Esophagus muscularis mucosa (tissue), 4 donors: ENCODE data around the gene MRGPRX4. TPM values are rescaled to one million over a fixed set of nuclear protein-coding genes. Genes with fewer than 3 reads are reported as not detected.
"Not testable (repeated sequence)": the region's sequence is repeated elsewhere in the genome, so short reads cannot be mapped to it uniquely, and the experiment has no call there.

Experiments used
- DNase-seq: peaks from one replicate; pipeline ENCODE4 v3.0.0-alpha.2; 2017; ENCODE audit errors: extremely low spot score
- H3K27ac ChIP-seq, 4 donors: fragments of 200-600 bp; sonication (generic); replicated peaks in 1 of 4; 1 replicate in 3 of 4; 2 replicates in 1 of 4; pipeline ENCODE4 v1.5.1; 2016 to 2019; ENCODE audit warnings: mild to moderate bottlenecking in 1 of 4
- H3K27me3 ChIP-seq, 4 donors: fragments of 200-600 bp; sonication (generic); one replicate each; pipeline versions ENCODE4 v1.5.1 to v1.6.0; 2016 to 2019
- H3K36me3 ChIP-seq, 4 donors: fragments of 200-600 bp; sonication (generic); one replicate each; pipeline ENCODE4 v1.5.1; 2016 to 2019
- H3K4me1 ChIP-seq, 4 donors: fragments of 200-600 bp; sonication (generic); one replicate each; pipeline ENCODE4 v1.5.1; 2016 to 2019
- H3K4me3 ChIP-seq, 4 donors: fragments of 200-600 bp; sonication (generic); 1 replicate in 2 of 4; 2 replicates in 2 of 4; pipeline ENCODE4 v1.5.1; 2016 to 2019; ENCODE audit warnings: mild to moderate bottlenecking in 4 of 4, moderate library complexity in 1 of 4
- H3K9me3 ChIP-seq, 4 donors: fragments of 200-600 bp; sonication (generic); 1 replicate in 3 of 4; 2 replicates in 1 of 4; pipeline ENCODE4 v1.5.1; 2016 to 2019
- CTCF ChIP-seq, 3 experiments: fragments of 200-600 bp in 2 of 3; fragments of 450-650 bp in 1 of 3; sonication (generic) in 2 of 3; IDR thresholded peaks; one replicate each; pipeline ENCODE4 v1.5.1; 2017 to 2019; ENCODE audit warnings: antibody characterized with exemption in 3 of 3, mild to moderate bottlenecking in 2 of 3, moderate library complexity in 1 of 3
- EP300 ChIP-seq: sonication (generic); formaldehyde crosslinking; IDR thresholded peaks from one replicate; pipeline ENCODE4 v1.6.1; 2017; ENCODE audit warnings: antibody characterized with exemption
- POLR2A ChIP-seq: fragments of 450-650 bp; IDR thresholded peaks from one replicate; pipeline ENCODE4 v1.6.1; 2017; ENCODE audit warnings: antibody characterized with exemption, moderate library complexity, mild to moderate bottlenecking, low read depth
- POLR2AphosphoS5 ChIP-seq, 2 donors: sonication (generic); formaldehyde crosslinking; IDR thresholded peaks; one replicate each; pipeline ENCODE4 v1.6.1; 2017; ENCODE audit warnings: antibody characterized with exemption in 2 of 2
- WGBS: methylation state at CpG from one replicate; pipeline ENCODE4 v1.1.5; 2018; 5-methylcytosine and 5-hydroxymethylcytosine counted together
- intact Hi-C: fragments of 100-400 bp; cut with DNase I; formaldehyde crosslinking; loops from one replicate; pipeline ENCODE4 v1.15.1; 2023
- total RNA-seq, 4 donors: library from RNA; depleted of rRNA; stranded (reverse); fragments of >200 nt; gene quantifications; one replicate each; pipeline versions ENCODE4 v1.1.0 to v1.2.1, GENCODE V29; 2016

Gene MRGPRX4
- total RNA-seq, 4 donors from 2014 or later, result not detected

GRCh38 chr11:18191376-18191775 is 18.7 kb downstream of the MRGPRX4 start:
- intact Hi-C loops, result no loop called here
- H3K9me3 ChIP-seq, result no peaks in the 10 kb centered on the region
- DNase-seq, result no peak
- H3K27ac ChIP-seq, result no peak overlapping the region
- peaks cover 0 to 3% (median 0%) of the 10 kb centered on the region in 4 donors for H3K27me3 ChIP-seq
- TF ChIP-seq EP300 (no peak), POLR2A (no peak), CTCF (IDR thresholded peaks at IDR 0.05) (no peak), POLR2AphosphoS5 (IDR thresholded peaks at IDR 0.05) (no peak)
- H3K36me3 ChIP-seq, result no peaks in the 10 kb centered on the region
- WGBS, result 84% methylated on average over 3 of the region's 3 CpGs
- no peak overlapping the region for H3K4me3 ChIP-seq
- no peaks in the 10 kb centered on the region for H3K4me1 ChIP-seq

GRCh38 chr11:18193010-18193409 is 20.4 kb downstream of the MRGPRX4 start:
- Histone ChIP-seq H3K27me3 (peaks cover 0 to 3% (median 0%) of the 10 kb centered on the region in 4 donors), H3K9me3 (no peaks in the 10 kb centered on the region), H3K27ac (no peak overlapping the region), H3K4me3 (no peak overlapping the region), H3K4me1 (no peaks in the 10 kb centered on the region), H3K36me3 (no peaks in the 10 kb centered on the region)
- DNase-seq, result no peak
- no peak for TF ChIP-seq POLR2A
- 19% methylated on average over 4 of the region's 4 CpGs for WGBS
- intact Hi-C loops, result no loop called here

- no peaks in the 10 kb centered on the region for H3K9me3 ChIP-seq
- no peaks in the 10 kb centered on the region for H3K4me1 ChIP-seq
- intact Hi-C loops, result no loop called here
- TF ChIP-seq EP300 (no peak), CTCF (IDR thresholded peaks at IDR 0.05) (no peak), POLR2AphosphoS5 (IDR thresholded peaks at IDR 0.05) (no peak), POLR2A (no peak)
- no peak for DNase-seq
- H3K4me3 ChIP-seq, result no peak overlapping the region
- no peaks in the 10 kb centered on the region for H3K36me3 ChIP-seq
- no peaks in the 10 kb centered on the region for H3K27me3 ChIP-seq
- WGBS, result 88% methylated on average over 2 of the region's 2 CpGs
- H3K27ac ChIP-seq, result no peak overlapping the region
Measured at GRCh38 chr11:18196532-18196931, 23.9 kb downstream of the MRGPRX4 start.

GRCh38 chr11:18197738-18198137 is 25.1 kb downstream of the MRGPRX4 start:
- H3K27me3 ChIP-seq, H3K9me3 ChIP-seq, H3K4me1 ChIP-seq, H3K4me3 ChIP-seq, DNase-seq, H3K27ac ChIP-seq, H3K36me3 ChIP-seq, intact Hi-C loops: not testable (repeated sequence)
- WGBS, result 79% methylated on average over 3 of the region's 3 CpGs

- 8% methylated on average over 6 of the region's 6 CpGs for WGBS
- peaks cover 0 to 30% (median 0%) of the 10 kb centered on the region in 4 donors for H3K27me3 ChIP-seq
- H3K36me3 ChIP-seq, result no peaks in the 10 kb centered on the region
- no peak for TF ChIP-seq POLR2AphosphoS5 (IDR thresholded peaks at IDR 0.05)
- TF ChIP-seq CTCF (IDR thresholded peaks at IDR 0.05), result no peak
- no peak for TF ChIP-seq EP300
- TF ChIP-seq POLR2A, result no peak
- no peak overlapping the region for H3K27ac ChIP-seq
- no peak overlapping the region for H3K4me3 ChIP-seq
- intact Hi-C loops, result no loop called here
- no peaks in the 10 kb centered on the region for H3K9me3 ChIP-seq
- DNase-seq, result no peak
- no peaks in the 10 kb centered on the region for H3K4me1 ChIP-seq
Measured at GRCh38 chr11:18203723-18204122, 31.1 kb downstream of the MRGPRX4 start.

GRCh38 chr11:18204220-18204619 is 31.6 kb downstream of the MRGPRX4 start:
- DNase-seq, result no peak
- Histone ChIP-seq H3K36me3 (no peaks in the 10 kb centered on the region), H3K4me3 (no peak overlapping the region), H3K27me3 (peaks cover 0 to 34% (median 0%) of the 10 kb centered on the region in 4 donors), H3K9me3 (no peaks in the 10 kb centered on the region), H3K4me1 (no peaks in the 10 kb centered on the region), H3K27ac (no peak overlapping the region)
- no peak for TF ChIP-seq POLR2A
- no peak for TF ChIP-seq POLR2AphosphoS5 (IDR thresholded peaks at IDR 0.05)
- no peak for TF ChIP-seq EP300
- TF ChIP-seq CTCF (IDR thresholded peaks at IDR 0.05), result no peak
- intact Hi-C loops, result no loop called here
- WGBS, result no CpG with 5 or more reads among the region's 3 CpGs
